Cerebellar cortex (tissue), 1 donor: ENCODE data around the gene BEND4.

Experiments
- DNase-seq: peaks from one replicate; pipeline ENCODE4 v3.0.0-alpha.2; 2015; ENCODE audit warnings: low spot score

Gene BEND4

GRCh38 chr4:42104521-42104920, 47.9 kb downstream of the BEND4 start:
- no peak for DNase-seq

DNA sequence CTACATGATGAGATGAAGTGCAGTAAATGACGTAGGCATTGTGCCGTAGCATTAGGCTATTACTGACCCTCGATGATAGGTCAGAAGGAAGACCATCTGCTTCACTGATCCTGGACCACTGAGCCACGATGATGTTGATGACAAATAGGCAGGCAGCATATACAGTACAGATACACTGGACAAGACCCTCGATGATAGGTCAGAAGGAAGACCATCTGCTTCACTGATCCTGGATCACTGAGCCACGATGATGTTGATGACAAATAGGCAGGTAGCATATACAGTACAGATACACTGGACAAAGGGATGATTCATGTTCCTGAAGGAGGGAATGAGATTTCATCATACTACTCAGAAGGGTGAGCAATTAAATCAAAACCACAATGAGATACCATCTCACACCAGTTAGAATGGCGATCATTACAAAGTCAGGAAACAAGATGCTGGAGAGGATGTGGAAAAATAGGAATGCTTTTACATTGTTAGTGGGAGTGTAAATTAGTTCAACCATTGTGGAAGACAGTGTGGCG, 50.9 kb downstream of the BEND4 start:
- DNase-seq = no peak

- no peak for DNase-seq
These were observed 64.1 kb downstream of the BEND4 start for GRCh38 chr4:42088386-42088785.

DNA sequence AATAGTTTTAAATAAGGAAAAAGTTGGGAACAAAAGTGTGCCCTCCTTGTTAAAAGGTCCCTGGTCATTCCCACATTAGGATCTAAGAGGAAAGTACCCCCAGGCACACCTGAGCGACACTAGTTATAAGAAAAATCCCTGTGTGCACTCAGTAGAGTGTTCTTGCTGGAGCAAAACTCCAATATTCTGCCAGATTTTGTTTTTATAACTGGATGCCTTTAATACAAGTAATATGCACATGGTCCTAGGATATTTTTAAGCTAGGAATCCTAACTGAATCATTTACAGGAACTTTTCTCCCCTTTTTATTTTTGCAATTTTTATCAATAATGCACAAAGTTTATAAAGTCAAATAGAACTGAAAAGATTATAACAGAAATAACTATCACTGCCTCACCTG, 68.6 kb downstream of the BEND4 start:
- DNase-seq = no peak

GRCh38 chr4:42080306-42080705, 72.1 kb downstream of the BEND4 start:
- DNase-seq = no peak

DNA sequence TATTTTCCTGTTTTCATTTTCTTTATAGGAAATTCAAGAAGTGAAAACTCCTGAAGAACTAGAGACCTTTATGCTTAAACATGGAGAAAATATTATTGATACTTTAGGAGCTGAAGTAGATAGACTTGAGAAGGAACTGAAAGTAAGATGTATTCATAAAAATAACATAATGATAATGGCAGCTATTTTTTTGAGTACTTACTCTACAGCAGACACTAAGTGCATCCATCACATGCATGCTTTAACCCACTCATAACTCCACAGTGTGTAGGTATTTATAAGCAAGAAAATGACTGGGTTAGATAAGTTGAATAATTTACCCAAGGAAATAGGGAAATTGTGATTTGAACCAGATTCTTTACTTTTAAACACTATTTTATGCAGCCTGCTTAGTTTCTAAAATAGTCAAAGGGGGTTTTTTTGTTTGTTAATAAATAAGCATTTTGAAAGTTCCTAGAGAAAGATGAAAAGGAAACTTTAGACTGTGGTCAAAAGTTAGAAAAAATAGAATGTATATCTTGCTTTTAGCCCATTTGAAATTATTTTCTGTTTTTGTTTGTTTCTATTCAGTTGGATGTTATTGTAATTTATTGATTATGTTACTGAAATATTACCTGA, 74.2 kb downstream of the BEND4 start:
- DNase-seq = no peak

DNA sequence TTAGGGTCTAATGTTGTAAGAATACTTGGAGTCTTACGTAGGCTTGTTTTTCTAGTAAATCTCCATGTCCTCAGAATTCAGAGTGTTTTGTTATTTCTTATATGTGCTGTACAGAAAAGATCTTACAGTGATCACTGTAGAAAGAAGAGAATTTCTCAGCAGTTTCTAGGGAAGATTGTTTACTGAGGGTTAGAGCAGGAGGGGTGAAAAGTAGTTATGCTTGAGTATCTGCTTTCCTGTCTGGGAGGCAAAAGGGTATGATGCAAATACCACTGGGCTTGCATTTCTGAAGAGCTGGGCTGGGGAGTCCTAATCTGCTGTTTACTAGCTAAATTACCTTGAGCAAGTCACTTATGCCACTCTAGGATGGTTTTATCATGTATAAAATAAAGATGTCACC, 78.2 kb downstream of the BEND4 start:
- no peak for DNase-seq

- DNase-seq = no peak
These were observed 82.0 kb downstream of the BEND4 start for GRCh38 chr4:42070463-42070862.

GRCh38 chr4:42067264-42067663, 85.2 kb downstream of the BEND4 start:
- no peak for DNase-seq

- DNase-seq = no peak
These were observed 86.1 kb downstream of the BEND4 start for GRCh38 chr4:42066402-42066801.
